OCI-LY1 (cell line): ENCODE results near the gene SPI1.
"Not testable (repeated sequence)": the region's sequence is repeated elsewhere in the genome, so short reads cannot be mapped to it uniquely, and the experiment has no call there.

Experiments
- H2AFZ ChIP-seq: fragments of 200-600 bp; sonication (generic), shearing (Covaris generic); 2 replicates; pipeline ENCODE4 v1.6.0; 2014; ENCODE audit warnings: antibody characterized with exemption, mild to moderate bottlenecking, low read length
- H3F3A ChIP-seq: fragments of 200-600 bp; sonication (generic), shearing (Covaris generic); 2 replicates; pipeline ENCODE4 v1.6.0; 2014; ENCODE audit warnings: mild to moderate bottlenecking, antibody characterized with exemption, low read length, moderate library complexity; ENCODE audit not compliant: insufficient read depth
- H3K27ac ChIP-seq: fragments of 200-600 bp; sonication (generic); 2 replicates; pipeline ENCODE4 v1.5.1; 2014; ENCODE audit warnings: low read length, mixed run types, mild to moderate bottlenecking, low read depth; ENCODE audit not compliant: poor library complexity, severe bottlenecking
- H3K27me3 ChIP-seq: fragments of 200-600 bp; sonication (generic); 2 replicates; pipeline ENCODE4 v1.6.0; 2014; ENCODE audit warnings: antibody characterized with exemption, mild to moderate bottlenecking, low read length, moderate library complexity; ENCODE audit not compliant: insufficient read depth
- H3K36me3 ChIP-seq: fragments of 200-600 bp; sonication (generic); 2 replicates; pipeline ENCODE4 v1.6.1; 2014; ENCODE audit warnings: mild to moderate bottlenecking, antibody characterized with exemption, low read length, moderate library complexity, mixed read lengths; ENCODE audit not compliant: insufficient read depth
- H3K4me1 ChIP-seq: fragments of 200-600 bp; sonication (generic); 2 replicates; pipeline ENCODE4 v1.5.1; 2014; ENCODE audit warnings: mild to moderate bottlenecking, low read length, moderate library complexity; ENCODE audit not compliant: insufficient read depth, severe bottlenecking
- H3K4me2 ChIP-seq: fragments of 200-600 bp; sonication (generic), shearing (Covaris generic); 2 replicates; pipeline ENCODE4 v1.6.1; 2014; ENCODE audit warnings: low read length
- H3K4me3 ChIP-seq: fragments of 200-600 bp; sonication (generic); 2 replicates; pipeline ENCODE4 v1.5.1; 2014; ENCODE audit warnings: low read length, low read depth, mild to moderate bottlenecking, mixed read lengths; ENCODE audit not compliant: poor library complexity, severe bottlenecking
- H3K79me2 ChIP-seq: fragments of 200-600 bp; shearing (Covaris generic); 2 replicates; pipeline ENCODE4 v1.6.1; 2016; ENCODE audit warnings: mixed run types, low read length, mixed read lengths; ENCODE audit not compliant: insufficient read depth
- H3K9ac ChIP-seq: fragments of 200-600 bp; sonication (generic), shearing (Covaris generic); 2 replicates; pipeline ENCODE4 v1.6.1; 2014; ENCODE audit warnings: mild to moderate bottlenecking, low read length, mixed read lengths
- H3K9me2 ChIP-seq: fragments of 200-600 bp; sonication (generic), shearing (Covaris generic); 2 replicates; pipeline ENCODE4 v1.6.1; 2014; ENCODE audit warnings: low read depth, mild to moderate bottlenecking, low read length, mixed read lengths
- H3K9me3 ChIP-seq: fragments of 200-600 bp; shearing (Covaris generic); 2 replicates; pipeline ENCODE4 v1.6.1; 2014; ENCODE audit warnings: low read length, mixed read lengths
- H4K20me1 ChIP-seq: fragments of 200-600 bp; sonication (generic), shearing (Covaris generic); 2 replicates; pipeline ENCODE4 v1.6.0; 2016; ENCODE audit warnings: mild to moderate bottlenecking, low read length; ENCODE audit not compliant: insufficient read depth
- CTCF ChIP-seq: fragments of 200-600 bp; sonication (generic), shearing (Covaris generic); IDR thresholded peaks from 2 replicates; pipeline ENCODE4 v1.5.1; 2017; ENCODE audit warnings: mild to moderate bottlenecking, antibody characterized with exemption, low read length, moderate library complexity, mixed read lengths
- EZH2 ChIP-seq: fragments of 200-600 bp; sonication (generic), shearing (Covaris generic); IDR thresholded peaks from 2 replicates; pipeline ENCODE4 v1.8.0; 2017; ENCODE audit warnings: borderline replicate concordance, mixed run types, mild to moderate bottlenecking, antibody characterized with exemption, low read length, moderate library complexity, mixed read lengths

The SPI1 gene

GRCh38 chr11:47337229-47337924, 41.0 kb downstream of the SPI1 start:
- Histone ChIP-seq H3K27me3 (peaks cover 2% of the 10 kb centered on the region; the same call in 1 of the 2 replicates), H3K4me1 (no peaks in the 10 kb centered on the region), H2AFZ (no peak overlapping the region), H3K9ac (no peak overlapping the region), H4K20me1 (no peaks in the 10 kb centered on the region), H3K79me2 (no peaks in the 10 kb centered on the region), H3K9me3 (no peaks in the 10 kb centered on the region), H3F3A (no peaks in the 10 kb centered on the region), H3K36me3 (no peaks in the 10 kb centered on the region), H3K27ac (no peak overlapping the region), H3K4me2 (no peak overlapping the region), H3K4me3 (no peak overlapping the region), H3K9me2 (no peaks in the 10 kb centered on the region)
- no peak for TF ChIP-seq EZH2
- TF ChIP-seq CTCF, result no peak

DNA sequence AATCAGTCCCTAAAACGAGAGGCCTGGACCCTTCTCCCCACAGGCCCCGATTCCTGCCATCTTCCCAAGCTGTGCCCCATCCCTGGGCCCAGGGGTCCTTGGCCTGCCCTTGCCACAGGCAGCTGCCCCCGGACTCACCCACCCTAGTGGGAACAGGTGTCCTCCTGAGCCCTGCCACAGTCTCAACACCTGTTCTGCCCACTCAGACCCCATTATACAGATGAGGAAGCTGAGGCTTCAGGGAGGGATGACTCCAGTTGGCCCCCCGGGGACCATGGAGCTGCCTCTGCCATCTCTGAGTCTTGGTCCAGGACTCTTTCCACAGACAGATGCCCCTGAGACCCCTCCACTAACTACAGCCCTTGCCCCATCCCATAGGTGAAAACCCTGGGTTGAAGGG, 41.8 kb downstream of the SPI1 start:
- TF ChIP-seq CTCF, result no peak
- TF ChIP-seq EZH2, result no peak
- Histone ChIP-seq H2AFZ (no peak overlapping the region), H3K4me3 (no peak overlapping the region), H3F3A (no peaks in the 10 kb centered on the region), H3K4me1 (no peaks in the 10 kb centered on the region), H3K36me3 (no peaks in the 10 kb centered on the region), H3K9ac (no peak overlapping the region), H3K27ac (no peak overlapping the region), H3K9me3 (no peaks in the 10 kb centered on the region), H3K27me3 (no peaks in the 10 kb centered on the region; the same call in 1 of the 2 replicates), H4K20me1 (no peaks in the 10 kb centered on the region), H3K4me2 (no peak overlapping the region), H3K9me2 (no peaks in the 10 kb centered on the region), H3K79me2 (no peaks in the 10 kb centered on the region)

DNA sequence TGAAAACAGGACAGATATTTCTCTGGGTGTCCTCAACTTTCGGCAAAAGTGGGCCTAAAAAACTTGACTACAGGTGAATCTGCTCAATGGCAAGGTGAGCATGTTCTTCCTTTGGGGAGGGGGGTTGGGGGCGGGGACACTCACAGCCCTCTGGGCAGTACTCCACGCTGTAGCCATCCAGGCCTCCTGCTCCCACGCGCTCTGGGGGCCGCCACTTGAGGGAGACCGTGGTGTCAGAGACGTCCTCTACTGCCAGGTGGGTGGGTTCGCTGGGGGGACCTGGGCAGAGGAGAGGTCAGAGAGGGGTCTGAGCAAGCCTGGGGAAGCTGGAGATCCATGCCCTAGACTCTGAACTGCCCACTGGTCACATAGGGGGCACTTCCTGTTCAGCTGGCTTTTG, 42.6 kb downstream of the SPI1 start:
- Histone ChIP-seq H3K4me1 (no peaks in the 10 kb centered on the region), H3K4me2 (no peak overlapping the region), H3K36me3 (no peaks in the 10 kb centered on the region), H3F3A (no peaks in the 10 kb centered on the region), H4K20me1 (no peaks in the 10 kb centered on the region), H2AFZ (no peak overlapping the region), H3K9ac (no peak overlapping the region), H3K27me3 (no peaks in the 10 kb centered on the region; the same call in 1 of the 2 replicates), H3K79me2 (no peaks in the 10 kb centered on the region), H3K9me2 (no peaks in the 10 kb centered on the region), H3K27ac (no peak overlapping the region), H3K4me3 (no peak overlapping the region), H3K9me3 (no peaks in the 10 kb centered on the region)
- TF ChIP-seq EZH2 (no peak), CTCF (no peak)

DNA sequence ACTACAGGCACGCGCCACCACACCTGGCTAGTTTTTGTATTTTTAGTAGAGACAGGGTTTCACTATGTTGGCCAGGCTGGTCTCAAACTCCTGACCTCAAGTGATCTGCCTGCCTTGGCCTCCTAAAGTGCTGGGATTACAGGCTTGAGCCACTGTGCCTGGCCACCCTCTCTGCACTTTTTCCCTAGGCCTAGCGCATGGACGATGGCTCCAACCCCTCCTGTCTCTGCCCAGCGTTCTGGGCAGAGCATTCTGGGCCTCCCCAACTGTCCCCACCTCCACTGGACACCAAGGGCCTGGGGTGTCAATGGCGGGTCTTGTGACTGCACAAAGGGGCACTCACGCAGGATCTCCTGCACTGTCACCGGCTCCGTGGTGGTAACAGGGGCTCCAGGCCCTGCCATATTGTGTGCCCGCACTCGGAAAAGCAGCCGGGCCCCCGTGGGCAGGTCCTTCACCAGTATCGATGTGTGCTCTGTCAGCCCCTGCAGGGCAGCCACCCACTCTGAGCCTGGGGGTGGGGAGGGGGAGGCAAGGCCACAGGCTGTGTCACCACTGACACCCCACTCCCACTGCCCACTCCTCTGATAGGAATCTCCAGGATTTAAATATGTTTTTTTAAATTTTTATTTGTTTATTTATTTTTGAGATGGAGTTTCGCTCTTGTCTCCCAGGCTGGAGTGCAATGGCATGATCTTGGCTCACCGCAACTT, 43.5 kb downstream of the SPI1 start:
- H3K36me3 ChIP-seq, H3K4me3 ChIP-seq, H3K9ac ChIP-seq, H3K27me3 ChIP-seq, H3K9me3 ChIP-seq, H3K4me2 ChIP-seq, H3F3A ChIP-seq, H4K20me1 ChIP-seq, H3K79me2 ChIP-seq, H3K4me1 ChIP-seq, H3K27ac ChIP-seq, H3K9me2 ChIP-seq, H2AFZ ChIP-seq: not testable (repeated sequence)
